Right ventricle myocardium superior (tissue), 1 donor: Measurements from ENCODE around the gene LHX8. TPM values are rescaled to one million over a fixed set of nuclear protein-coding genes. Genes with fewer than 3 reads are reported as not detected.
"Not testable (repeated sequence)": the region's sequence is repeated elsewhere in the genome, so short reads cannot be mapped to it uniquely, and the experiment has no call there.

ENCODE experiments used
- ATAC-seq: fragments of 200-7000 bp; cut with Tn5 transposase; one replicate; pipeline ENCODE4 v1.9.1; 2020; ENCODE audit warnings: mild to moderate bottlenecking; ENCODE audit not compliant: poor library complexity
- DNase-seq: peaks from one replicate; pipeline ENCODE4 v3.0.0-alpha.2; 2020
- intact Hi-C: fragments of 100-400 bp; cut with DNase I; formaldehyde crosslinking; loops from one replicate; pipeline ENCODE4 v1.11.2; 2022
- total RNA-seq: library from RNA; stranded (reverse); fragmentation: NEBNext Ultra II Directional; extraction: Animal tissue kit (Norgen Biotek cat#: 25700); gene quantifications from one replicate; pipeline ENCODE4 v1.2.1, GENCODE V29; 2021
- donor health status: DM: no; HTN: yes; CAD: no; lungs with severe emphysema.

Gene LHX8
- total RNA-seq, 1 donor from 2014 or later = not detected

DNA sequence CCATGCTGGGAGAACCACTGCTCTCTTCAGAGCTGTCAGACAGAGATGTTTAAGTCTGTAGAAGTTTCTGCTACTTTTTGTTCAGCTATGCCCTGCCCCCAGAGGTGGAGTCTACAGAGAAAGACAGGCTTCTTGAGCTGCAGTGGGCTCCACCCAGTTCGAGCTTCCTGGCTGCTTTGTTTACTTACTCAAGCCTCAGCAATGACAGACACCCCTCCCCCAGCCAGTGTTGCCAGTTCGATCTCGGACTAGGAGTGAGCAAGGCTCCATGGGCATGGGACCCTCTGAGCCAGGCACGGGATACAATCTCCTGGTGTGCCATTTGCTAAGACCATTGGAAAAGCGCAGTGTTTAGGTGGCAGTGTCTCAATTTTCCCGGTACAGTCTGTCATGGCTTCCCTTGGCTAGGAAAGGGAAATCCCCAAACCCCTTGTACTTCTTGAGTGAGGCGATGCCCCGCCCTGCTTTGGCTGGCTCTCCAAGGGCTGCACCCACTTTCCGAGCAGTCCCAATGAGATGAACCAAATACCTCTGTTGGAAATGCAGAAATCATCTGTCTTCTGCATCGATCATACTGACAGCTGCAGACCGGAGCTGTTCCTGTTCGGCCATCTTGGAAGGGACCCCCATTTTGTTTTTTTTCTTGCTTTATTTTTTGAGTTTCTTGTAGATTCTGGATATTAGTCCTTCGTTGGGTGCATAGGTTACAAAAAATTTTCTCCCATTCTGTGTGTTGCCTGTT lies 47.2 kb downstream of the LHX8 start:
- DNase-seq, intact Hi-C loops, ATAC-seq: not testable (repeated sequence)

DNA sequence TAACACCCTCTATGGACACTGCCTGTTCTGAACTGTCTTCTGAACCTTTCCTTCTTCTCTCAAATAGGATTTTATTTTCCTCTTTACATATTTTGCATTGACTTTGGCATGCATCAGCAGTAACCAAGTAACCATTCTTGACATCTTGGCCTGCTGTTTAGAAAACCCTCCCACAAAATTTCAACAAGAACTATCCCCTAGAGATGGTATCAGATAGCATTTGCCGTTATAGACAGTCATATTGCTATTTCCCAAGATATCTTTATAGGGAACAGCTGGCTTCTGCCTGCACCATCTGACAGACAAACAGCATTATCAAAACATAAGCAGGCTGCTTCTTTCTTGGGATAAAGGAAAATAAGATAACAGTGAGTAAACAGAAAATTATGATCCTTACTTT lies 54.7 kb downstream of the LHX8 start:
- intact Hi-C loops = no loop called here
- ATAC-seq = no peak

DNA sequence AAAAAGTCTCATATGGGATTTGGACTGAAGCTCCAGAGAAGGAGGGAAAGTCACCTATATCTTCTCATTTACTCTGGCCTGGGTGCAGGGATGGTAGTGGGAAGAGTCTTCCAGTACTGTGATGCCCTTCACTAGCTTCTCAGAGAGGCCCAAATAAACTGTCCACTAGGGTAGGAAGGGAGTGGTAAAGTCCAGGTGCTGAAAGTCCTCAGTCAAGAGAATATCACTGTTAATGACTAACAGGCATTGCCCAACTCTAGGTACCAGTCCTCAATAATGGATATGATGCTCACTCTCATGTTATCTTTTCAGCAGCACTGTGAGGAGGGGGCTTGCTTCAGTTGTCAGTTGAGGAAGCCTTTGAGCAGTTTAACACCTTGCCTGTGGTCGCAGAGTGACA lies 64.0 kb downstream of the LHX8 start:
- intact Hi-C loops = loop anchor here (5.0 kb wide), 1 partner anchor 426 kb away; no protein-coding TSS in a partner anchor
- DNase-seq = no peak
- ATAC-seq = no peak

More for the DNA sequence above, 54.7 kb downstream of the LHX8 start:
- DNase-seq = no peak

DNA sequence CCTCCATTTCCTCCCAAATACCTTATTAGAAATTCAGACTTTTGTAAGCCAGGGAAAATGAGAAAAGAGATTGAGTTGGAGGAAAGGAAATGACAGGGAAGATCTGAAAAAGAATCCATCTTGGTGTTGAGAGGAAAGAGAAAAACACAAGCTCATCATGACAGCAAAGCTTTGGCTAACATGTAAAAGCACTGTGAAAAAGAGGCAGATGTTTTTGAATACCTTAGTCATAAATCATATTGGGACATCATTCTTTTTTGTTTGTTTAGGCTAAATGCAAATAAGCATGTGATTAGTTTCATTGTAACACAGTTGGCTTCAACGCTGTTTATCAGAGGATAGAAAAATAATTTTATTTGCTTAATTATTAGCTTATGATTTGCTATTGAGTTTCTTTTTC lies 64.6 kb downstream of the LHX8 start:
- intact Hi-C loops = loop anchor here (5.0 kb wide), 1 partner anchor 426 kb away; no protein-coding TSS in a partner anchor
- ATAC-seq = no peak
- DNase-seq = no peak

DNA sequence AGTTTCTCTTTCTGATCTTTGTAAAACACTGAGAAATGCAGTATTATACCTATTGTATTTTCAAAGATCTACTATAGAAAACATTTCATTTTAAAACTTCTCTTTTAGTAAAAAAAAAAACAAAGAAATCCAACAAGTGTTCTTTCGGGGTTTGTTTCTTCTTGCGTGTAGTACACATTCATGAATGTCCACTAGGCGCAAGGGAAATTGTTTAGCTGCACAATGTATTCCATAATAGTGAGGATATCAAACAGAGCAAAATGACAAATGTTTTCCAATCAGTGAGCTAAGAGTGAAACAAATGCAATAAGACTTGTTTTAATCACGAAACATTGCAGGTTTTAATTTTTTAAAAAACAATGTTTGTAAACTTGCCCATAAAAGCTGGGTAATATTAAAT lies 68.6 kb downstream of the LHX8 start:
- ATAC-seq = no peak
- intact Hi-C loops = no loop called here
- no peak for DNase-seq

DNA sequence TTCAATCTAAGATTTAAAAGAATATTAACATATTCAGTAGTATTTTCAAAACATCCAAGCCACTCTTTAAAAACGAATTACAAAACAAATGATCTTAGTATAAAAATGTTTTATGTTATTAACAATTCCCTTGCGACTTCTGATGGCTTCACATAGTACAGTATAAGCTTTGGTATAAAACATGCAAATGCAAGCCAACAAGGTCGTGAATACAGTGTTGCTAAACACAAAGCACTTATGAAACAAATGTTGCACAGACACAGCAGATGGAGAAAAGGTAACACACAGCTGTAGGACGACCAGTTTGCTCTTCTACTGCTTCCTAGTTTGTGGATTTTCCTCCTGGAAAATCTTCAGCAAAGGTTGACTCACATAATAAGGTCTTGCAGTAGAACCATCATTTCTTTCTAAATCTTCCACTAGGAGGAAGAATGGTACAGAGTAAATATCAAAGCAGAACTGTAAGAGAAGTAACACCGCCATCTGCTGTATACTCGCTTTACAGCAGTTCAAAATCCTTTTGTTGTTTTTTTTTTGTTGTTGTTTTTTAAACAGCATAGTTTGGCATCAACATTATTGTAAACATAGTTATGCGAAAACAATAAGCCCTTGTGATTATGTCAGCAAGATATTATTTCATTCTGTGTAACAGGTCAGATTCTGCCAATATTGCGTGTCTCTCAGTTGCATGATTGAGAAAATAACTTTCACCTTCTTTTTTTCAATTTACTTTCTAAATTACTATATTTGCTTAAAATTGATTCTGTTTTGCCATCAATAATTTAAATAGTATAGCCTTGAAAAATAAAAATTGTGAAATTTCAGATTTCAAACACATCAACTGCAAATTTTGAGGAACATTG lies 69.5 kb downstream of the LHX8 start:
- ATAC-seq (no peak), DNase-seq (no peak)
- intact Hi-C loops = no loop called here

DNA sequence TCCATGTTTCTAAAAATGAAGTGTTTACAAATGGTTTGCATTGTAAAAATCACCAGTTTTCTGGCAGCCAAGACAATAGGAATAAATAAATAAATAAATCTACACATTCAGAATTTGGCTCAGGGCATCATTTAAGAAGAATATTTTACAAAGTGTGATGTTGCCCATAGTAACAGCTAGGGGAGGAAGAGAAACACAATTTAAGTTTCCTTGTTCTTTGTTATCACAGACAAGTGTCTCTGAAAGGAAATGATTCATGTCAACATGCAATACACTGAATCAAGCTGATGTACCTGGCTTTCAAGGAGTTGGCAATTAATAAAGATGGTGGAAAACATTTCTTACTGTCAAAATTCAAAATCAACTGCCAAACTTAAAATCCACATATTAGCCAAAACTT lies 74.7 kb downstream of the LHX8 start:
- intact Hi-C loops = no loop called here
- no peak for DNase-seq
- no peak for ATAC-seq
